HG03139 (cell line): ENCODE results near the gene DBH.

Experiments used
- ATAC-seq: cut with Tn5 transposase; IDR thresholded peaks from one replicate; pipeline ENCODE4 v1.9.1; 2021; ENCODE audit not compliant: unreplicated experiment

DBH gene

DNA sequence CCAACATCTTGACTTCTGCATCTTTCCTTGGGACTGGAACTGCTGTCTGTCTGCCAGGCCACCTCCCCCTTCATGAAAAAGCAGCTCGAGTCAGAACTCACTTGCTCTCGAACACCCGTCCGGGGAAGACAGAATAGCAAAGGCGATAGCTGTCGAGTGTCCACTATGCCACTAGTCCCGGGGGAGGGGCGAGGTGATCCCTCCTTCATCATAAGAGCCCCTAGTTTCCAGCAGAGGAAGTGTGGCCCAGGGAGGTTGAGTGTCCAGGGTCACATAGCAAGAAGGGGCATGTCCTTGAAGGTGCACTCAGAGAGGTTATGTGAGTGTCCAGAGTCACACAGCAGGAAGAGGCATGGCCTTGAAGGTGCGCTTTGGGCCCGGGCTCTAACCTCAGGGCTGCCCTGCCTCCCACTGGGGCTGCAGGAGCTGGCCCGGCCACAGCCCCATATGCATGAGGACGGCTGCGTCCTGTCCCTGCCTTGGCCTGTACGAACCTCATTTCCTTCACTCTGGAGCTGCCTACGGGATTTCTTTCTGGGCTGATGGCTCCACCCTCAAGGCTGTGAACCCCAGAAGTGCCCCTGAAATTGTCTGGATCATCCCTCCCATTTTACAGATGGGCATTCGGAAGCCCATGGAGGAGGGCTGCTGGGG is 6.7 kb downstream of the DBH start:
- ATAC-seq = no peak

DNA sequence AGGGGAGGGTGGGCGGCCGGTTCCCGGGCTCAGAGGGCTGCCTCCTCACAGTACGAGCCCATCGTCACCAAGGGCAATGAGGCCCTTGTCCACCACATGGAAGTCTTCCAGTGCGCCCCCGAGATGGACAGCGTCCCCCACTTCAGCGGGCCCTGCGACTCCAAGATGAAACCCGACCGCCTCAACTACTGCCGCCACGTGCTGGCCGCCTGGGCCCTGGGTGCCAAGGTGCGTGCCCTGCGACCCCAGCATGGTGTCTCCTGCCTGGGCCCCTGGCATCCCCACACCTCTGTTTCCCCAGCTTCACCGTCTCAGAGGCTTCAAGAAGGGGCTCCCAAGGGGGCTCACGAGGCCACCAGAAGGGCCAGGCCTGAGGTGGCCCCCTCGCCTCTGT is 7.2 kb downstream of the DBH start:
- ATAC-seq = no peak

DNA sequence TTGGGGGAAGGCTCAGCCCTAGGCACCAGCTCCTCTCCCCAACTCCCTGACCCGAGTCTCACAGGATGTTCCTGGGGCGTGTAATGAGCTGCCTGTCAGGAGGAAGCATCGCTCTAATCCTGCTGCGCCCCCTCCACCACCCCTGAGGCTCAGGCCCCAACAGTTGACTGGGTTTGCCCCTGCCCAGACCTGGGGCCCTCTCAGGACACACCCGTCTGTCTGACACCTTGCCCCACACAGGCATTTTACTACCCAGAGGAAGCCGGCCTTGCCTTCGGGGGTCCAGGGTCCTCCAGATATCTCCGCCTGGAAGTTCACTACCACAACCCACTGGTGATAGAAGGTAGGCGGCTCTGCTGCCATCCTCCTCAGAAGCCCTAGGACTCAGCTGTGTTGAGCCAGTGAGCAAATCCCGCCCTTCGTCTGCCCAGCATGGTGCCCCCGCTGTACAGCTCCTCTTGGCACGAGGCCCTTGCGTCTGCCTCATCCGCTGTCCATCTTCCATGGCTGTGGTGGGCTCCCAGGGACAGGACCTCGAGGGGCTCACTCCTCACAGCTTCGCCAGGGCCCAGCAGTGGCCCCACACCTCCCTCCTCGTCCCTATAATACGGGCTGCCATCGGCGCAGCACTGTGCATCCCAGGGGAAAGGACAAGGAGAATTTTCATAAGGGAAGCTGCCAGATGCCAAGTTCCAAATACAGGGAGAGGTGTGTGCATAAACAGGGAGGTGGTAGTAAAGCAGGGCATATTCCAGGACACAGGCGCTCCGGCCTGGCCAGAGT is 8.0 kb downstream of the DBH start:
- ATAC-seq = no peak

DNA sequence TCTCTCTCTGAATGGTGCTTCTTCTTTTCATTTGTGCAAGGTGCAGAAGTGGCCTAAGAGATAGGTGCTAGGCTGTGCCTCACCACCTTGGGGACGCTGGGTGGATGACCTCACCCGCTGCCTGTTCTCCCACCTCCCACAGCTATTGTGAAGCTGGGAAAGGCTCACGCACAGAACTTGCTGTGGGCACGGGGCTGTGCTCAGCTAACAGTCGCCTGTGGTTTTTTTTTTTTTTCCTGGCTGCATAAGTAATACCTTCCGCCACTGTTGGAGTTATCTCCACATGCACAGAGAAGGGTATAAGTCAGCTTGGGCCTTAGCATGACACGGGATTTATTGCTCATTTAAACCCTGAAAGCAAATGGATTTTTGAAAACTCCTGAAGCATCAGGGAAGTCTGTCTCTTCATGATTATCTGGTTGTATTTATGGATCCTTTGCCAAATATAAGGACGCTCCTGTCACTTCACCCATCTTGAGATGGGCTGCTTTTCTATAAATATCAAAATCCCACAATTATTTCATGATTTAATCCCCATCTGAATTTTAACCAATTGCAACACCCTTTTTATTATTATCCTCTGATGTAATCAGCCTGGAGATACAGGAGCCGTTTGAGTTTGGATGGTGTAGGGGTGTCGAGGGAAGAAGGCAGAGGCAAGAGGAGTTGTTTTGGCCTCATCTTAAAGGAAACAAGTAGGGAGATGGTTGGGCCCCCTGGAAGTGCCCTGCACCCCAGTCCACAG is 9.0 kb downstream of the DBH start:
- no peak for ATAC-seq

DNA sequence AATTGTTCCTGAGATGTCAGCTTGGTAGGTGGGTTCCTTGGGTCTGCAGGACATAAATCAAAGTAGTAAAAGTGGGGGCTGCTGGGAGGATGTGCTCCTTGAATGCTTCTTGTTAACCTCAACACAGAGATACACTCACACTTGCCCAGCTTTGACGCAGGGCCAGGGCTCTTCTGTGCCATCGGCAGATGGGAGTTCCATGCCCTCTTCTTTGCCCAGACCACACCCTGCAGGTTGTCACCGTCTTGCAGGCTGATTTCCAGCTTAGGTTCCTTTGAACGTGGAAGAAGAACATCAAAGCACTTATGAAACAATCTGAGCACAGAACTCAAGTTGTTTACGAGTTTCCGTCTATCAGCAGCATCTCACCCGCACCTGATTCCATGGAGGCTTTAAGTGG is 11.0 kb downstream of the DBH start:
- ATAC-seq = no peak

DNA sequence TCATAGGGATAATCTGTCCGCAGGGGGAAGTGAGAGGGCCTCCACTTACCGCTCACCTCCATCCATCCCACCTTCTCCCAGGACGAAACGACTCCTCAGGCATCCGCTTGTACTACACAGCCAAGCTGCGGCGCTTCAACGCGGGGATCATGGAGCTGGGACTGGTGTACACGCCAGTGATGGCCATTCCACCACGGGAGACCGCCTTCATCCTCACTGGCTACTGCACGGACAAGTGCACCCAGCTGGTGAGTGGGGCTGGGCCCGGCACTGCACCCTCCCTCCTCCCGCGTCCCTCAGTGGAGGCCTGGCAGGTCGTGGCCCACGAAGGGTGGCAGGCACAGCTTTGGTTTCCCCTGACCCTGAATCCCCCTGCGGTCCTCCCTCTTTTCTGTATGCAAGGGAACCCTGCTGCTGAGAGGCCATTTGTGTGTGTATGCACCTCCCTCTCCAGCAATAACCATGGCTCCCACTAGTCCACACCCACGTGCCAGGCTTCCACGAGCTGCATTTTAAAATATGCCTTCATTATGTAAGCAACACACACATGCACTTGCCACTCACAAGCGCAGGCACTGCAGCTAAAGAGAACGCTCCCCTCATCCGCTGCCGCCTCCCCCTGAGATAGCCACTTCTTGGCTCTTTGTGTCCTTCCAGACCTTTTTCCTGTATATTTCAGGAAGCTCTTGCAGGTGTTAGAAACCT is 11.8 kb downstream of the DBH start:
- no peak for ATAC-seq

DNA sequence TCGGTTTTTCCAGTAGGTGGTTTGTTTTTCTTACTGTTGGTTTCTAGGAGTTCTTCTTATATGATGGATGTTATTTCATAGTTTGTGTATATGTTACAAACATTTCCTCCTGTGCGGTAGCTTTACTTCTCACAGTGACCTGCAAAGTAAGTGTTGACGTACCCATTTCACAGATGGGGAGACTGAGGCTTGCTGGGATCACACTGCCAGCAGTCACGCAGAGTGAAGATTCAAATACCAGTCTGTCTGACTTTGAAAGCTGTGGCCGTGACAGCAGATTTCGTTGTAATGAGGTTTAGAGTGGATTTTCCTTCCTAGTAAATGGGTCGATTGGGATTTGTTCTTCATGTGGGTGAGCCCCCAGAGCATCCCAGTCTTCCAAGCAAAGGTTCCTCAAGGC is 13.0 kb downstream of the DBH start:
- ATAC-seq = no peak

DNA sequence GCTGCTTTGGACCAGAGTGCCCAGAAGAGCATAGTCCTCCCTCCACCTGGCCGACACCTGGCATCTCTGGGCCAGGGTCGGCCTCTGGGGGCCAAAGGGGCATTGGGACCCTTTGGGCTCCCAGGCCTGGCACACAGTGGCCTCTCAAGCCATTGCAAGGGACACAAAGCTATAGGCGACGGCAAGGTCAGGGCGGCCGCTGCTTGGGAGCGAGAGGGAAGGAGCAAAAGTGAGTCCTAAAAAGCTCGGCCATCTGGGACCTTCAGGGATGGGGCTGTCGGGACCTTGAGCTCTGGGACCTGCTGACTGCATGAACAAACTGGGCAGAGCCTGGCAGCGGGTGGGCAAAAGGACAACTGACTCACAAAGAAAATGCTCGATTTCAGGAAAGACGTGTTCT is 13.9 kb downstream of the DBH start:
- no peak for ATAC-seq

DNA sequence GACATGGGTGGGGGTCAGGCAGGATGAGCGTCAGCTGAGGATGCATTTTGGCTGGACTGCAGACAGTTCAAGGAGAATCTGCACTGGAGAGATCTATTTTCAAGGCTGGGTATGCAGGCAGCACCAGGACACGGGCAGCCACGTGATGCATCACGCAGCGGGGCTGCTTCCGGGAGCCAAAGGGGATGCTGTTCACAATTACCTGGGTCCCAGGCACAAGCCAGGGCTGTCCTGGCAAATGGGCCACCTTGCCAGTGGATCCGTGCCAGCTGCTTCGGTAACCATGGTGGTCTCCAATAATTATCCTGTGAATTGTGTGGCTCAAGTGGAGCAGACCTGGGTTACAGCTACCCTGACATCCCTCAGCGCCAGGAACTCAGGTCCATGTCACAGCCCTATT is 17.5 kb downstream of the DBH start:
- ATAC-seq = no peak

DNA sequence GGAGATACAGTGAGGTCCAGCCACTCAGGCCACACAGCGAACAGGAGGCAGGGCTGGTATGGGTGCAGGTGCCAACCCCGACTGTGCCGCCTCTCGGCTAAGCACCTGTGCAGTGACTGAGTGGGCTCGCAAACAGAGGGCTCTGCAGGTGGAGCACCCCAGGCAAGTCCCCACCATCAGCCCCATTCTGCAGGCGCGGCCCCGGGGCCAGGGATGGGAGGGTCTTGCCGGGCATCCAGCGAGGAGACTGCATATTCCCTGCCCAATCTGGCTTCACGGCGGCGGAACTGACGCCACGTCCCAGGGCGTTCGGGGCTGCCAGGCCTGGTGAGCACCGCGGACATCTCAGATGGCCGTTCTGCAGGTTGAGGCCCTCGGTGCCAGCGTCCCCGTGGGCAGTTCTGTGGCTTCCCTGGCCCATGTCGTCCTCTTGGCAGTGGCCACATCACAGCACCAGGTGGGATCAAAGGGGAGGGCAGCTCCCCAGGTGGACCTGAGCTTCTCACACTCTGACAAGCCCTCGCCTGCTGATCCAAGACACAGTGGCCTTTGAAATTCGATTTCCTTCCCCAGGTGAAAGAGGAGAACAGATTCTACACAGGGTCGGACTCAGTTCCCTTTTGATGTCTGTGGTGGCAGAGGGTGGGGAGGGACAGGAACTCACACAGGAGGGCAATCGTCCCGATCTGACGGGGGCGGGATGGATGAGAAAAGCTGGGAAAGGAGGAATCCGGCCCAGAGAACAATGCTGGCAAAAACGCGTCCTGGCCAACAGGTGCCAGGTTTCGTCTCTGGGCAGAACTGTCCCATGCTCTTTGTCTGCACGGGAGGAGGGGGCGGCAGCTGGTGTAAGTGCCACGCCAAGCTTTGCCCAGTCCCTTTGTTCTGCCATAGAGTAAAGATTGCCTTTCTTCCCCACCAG is 18.8 kb downstream of the DBH start:
- ATAC-seq = no peak

DNA sequence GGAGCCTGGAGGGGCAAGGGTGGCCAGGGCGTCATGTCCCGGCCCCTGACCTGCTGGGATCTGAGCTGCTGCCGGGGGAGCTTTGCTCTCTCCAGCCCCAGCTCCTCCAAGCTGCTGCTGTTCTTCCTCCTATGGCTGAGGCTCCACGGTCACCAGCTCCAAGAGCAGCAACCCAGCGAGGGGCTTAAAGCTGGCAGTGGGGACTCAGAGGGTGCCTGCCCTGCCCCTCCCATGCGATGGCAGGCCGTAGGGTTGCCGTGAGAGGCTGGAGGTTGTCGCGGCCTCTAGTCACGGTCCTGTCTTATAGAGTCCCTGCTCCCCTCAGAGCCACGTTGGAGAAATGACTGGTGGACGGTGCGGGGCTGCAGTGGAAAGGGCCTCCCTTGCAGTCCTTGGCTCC is 19.5 kb downstream of the DBH start:
- ATAC-seq = no peak

DNA sequence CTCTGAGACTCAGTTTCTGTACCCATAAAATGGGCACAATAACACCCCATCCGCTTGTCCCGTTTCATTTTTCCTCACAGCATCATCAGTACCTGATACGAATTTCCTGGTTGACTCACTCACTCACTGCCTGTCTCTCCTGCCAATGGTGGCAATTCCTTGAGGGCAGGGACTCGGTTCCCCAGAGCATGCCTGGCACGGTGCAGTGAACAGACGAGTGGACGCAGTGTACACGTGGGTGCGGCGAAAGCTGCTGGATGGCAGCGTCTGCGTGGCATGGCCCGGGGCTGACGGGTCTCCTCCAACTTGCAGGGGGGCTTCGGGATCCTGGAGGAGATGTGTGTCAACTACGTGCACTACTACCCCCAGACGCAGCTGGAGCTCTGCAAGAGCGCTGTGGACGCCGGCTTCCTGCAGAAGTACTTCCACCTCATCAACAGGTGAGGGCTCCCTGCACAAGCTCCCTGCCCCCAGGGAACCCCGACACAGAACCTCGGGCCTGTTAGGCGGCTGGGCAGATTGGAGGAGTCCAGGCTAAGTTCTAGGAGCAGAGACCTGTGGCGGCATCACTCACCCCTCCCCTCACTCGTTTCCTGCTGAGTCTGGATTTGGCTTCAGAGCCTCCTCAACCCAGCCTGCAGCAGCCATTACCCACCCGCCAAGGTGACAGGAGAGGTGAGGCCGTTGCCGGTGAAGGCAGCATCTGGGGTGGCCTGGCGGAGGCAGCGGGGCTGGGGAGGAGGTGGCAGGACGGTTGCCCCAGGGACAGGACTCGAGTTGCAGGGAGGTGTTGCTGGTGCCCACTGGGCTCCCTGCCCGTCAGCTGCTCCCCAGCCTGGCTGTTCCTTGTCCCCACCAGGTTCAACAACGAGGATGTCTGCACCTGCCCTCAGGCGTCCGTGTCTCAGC is 20.3 kb downstream of the DBH start:
- ATAC-seq = no peak

DNA sequence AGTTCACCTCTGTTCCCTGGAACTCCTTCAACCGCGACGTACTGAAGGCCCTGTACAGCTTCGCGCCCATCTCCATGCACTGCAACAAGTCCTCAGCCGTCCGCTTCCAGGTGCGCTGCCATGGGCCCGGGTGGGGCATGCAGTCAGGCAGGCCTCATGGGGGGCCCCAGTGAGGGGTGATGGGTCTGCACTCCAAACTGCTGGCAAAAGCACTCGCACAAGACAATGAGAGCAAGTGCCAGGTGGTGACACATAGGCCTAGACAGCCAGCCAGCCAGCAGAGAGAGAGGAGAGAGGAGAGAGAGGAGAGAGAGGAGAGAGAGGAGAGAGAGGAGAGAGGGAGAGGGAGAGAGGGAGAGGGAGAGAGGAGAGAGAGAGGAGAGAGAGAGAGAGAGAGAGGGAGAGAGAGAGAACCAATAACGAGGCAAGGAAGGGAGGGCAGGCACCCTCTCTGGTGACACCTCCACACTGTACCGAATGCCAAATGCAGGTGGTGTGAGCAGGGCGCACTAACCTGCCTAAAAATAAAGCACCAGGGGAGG is 21.0 kb downstream of the DBH start:
- ATAC-seq = no peak

DNA sequence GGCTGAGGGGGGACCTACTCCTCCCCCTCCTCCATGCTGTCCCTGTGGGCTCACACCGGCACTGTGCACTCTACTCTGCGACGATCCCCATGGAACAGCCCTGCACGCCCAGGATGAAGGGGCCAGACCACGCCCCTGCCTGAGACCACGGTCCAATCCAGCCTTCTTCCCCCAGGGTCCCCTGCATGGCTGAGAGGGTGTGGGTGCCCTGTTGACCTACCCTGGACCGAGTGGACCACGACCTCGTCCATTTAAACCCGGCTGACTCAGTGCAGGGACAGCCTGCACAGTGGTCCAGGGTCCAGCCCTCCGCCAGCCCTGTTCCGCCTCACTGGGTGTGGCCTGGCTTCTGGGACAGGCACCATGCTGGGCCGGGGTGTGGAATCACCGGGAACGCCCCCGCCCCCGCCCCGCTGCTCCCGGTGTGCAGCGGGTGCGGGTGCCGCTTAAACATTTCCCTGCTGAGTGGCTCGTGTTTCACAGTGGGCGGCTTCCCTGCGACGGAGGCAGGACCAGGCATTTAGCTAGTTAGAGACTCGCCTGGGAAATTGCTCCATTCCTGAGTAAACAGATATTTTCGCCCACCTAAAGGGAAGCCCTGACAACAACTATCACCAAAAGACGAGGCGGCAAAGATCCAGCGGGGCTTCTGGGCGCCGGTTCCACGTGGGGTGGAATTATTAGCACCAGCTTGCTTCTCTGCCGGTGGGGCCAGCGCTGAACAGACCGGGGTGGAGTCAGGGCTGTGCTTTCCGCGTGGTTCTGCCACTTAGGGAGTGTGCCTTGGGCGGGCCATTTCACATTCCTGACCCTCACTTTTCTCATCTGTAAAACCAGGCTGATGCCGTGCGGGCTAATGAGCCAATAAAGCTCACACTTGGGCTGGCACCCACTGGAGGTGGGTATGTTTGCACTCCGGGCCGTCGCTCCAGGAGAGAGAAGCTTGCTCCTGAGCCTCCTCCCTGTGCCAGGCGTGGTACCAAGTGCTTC is 22.6 kb downstream of the DBH start:
- no peak for ATAC-seq

DNA sequence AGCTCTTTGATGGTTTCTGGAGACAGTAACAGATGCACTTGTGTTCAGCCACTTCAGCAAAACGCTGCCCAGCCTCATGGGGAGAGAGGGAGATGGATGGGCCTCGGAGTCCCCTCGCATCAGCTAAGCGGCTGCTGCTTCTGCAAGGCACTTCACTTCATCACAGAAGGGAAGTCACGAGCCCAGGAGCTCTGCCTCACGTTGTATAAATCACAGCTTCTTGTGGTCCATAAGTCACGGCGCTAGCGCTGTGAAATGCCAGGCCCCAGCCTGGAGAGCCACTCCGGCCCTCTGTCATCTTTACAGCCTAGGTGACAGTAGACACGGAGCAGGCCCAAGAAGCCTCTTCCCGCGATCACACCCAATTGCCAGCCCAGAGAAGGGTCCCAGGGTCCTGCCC is 23.4 kb downstream of the DBH start:
- no peak for ATAC-seq

DNA sequence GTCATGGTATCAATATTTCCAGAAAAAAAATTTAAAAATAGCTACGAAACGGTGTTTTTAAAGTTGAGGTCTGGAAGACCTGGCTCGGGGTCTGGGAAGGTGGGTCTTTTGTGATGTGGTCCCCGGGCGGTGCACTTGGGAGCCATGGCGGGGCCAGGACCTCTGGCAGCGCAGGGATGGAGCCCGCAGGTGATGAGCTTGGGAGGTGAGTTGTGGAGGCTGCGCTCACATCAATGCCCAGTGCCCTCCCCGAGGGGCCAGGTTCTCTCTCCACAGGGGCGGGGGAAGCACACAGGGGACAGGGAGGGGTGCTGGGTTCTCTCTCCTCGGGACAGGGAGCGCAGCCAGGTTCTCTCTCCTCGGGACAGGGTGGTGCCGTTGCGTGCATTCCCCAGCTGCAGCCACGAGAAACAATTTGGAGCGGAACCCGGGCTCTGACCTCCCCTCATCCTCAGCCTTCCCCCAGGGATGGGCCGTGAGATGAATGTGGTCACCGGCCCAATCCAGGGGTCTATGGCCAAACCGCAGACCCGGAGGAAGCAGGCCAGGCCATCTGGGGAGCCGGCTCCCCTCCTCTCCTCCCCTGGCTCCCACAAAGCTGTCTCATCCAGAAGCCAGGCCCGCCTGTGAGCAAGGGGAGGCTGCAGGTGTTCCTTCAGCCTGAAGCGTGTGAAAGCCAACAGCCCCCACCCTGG is 25.8 kb downstream of the DBH start:
- ATAC-seq = no peak
